ENCODE measurements around the gene GATD1. TPM values are rescaled to one million over a fixed set of nuclear protein-coding genes. Genes with fewer than 3 reads are reported as not detected.

GATD1 gene
- total RNA-seq, 1 experiment from 2014 or later = 83.3 TPM

DNA sequence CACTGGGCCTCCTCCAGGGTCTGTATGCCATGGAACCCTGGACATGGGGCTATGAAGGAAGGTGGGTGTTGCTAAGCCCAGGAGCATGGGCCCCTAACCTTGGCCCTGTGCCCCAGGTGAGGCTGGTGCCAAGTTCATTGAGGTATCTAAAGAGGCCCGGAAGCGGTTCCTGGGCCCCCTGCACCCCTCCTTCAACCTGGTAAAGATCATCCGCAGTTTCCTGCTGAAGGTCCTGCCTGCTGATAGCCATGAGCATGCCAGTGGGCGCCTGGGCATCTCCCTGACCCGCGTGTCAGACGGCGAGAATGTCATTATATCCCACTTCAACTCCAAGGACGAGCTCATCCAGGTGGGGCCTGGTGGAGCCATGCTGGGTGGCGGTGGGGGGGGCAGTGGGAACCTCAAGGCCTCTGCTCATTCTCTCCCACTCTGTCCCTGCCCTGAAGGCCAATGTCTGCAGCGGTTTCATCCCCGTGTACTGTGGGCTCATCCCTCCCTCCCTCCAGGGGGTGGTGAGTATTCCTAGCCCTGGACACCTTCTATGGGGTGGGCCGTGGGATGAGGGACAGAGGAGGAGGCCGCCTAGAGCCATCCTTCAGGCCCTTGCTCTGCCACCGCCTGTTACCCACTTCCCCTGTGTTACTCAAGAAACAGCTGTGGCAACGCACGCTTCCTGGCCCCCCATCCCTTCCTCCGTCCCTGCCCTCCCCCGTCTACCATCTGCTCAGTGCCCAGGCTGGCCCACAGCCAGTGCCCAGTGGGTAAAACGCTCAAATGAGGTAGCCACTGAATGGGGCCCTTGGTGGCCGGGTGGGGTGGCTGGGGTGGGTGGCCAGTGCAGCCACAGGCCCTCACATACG is 44.5 kb upstream of the GATD1 start:
- no TSS peak for BruUV-seq (replicated peaks)
- no peak for DNase-seq
- CTCF ChIA-PET = interaction anchor here (0.8 kb wide), 1 partner anchor 27 kb away, joined by 3 read pairs; no protein-coding TSS in a partner anchor
- TF ChIP-seq, protein P1, sequence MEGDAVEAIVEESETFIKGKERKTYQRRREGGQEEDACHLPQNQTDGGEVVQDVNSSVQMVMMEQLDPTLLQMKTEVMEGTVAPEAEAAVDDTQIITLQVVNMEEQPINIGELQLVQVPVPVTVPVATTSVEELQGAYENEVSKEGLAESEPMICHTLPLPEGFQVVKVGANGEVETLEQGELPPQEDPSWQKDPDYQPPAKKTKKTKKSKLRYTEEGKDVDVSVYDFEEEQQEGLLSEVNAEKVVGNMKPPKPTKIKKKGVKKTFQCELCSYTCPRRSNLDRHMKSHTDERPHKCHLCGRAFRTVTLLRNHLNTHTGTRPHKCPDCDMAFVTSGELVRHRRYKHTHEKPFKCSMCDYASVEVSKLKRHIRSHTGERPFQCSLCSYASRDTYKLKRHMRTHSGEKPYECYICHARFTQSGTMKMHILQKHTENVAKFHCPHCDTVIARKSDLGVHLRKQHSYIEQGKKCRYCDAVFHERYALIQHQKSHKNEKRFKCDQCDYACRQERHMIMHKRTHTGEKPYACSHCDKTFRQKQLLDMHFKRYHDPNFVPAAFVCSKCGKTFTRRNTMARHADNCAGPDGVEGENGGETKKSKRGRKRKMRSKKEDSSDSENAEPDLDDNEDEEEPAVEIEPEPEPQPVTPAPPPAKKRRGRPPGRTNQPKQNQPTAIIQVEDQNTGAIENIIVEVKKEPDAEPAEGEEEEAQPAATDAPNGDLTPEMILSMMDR (IDR thresholded peaks at IDR 0.05; ENCODE audit: unreplicated experiment) = no peak
- intact Hi-C loops (cut with micrococcal nuclease; ENCODE audit: unreplicated experiment) = no loop called here
- Mint-ChIP-seq H3K4me3 (ENCODE audit: low read depth, unreplicated experiment) (peak overlapping the region; percentile 77), H3K4me1 (ENCODE audit: low read depth, unreplicated experiment) (peaks cover 20% of the 10 kb centered on the region), H3K27ac (ENCODE audit: unreplicated experiment) (peak overlapping the region; percentile 88), H3K9me3 (ENCODE audit: low read depth, unreplicated experiment) (no peaks in the 10 kb centered on the region), H3K27me3 (ENCODE audit: unreplicated experiment) (no peaks in the 10 kb centered on the region), H3K36me3 (ENCODE audit: insufficient read depth, unreplicated experiment) (peaks cover 79% of the 10 kb centered on the region)

DNA sequence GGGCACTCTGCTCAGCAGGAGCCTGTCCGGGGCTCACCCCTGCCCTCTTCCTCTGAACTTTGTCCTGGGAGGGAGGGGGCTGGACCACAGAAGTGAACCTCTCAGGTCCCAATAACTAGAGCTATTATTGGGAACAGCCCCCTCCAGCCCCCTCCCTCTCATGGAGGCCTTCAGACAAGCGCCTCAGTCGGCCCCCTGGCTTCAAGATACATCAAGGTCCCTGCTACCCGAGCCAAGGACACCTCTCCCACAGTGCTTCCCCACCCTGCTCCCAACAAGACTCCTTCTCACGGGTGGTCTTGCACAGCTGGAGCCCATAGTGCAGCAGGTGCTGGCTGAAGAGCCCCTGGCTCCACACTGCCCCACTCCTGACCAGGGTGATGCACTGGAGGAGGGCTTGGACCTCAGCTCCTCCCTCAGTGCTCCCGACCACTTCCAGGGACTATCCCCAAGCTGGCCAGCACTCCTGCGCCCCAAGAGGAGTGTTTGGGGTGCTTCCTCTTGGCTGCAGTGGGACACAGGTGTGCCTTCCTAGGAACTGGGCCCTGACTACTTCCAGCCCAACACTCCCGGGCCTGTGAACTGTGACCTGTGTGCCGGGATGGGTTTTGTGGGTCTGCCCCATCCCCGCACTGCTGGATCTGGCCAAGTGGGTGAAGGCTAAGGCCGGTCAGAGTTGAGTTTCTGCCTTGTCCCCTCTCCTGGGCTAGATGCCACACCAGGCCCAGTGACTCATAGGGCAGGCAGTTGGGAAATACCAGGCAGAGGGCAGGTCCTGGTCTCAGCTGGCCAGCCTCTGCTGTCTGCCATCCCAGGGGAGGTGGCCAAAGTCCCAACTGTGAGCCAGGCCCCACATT is 43.6 kb upstream of the GATD1 start:
- no TSS peak for BruUV-seq (replicated peaks)
- Mint-ChIP-seq H3K27ac (ENCODE audit: unreplicated experiment) (peak overlapping the region; percentile 88), H3K4me1 (ENCODE audit: low read depth, unreplicated experiment) (peaks cover 20% of the 10 kb centered on the region), H3K36me3 (ENCODE audit: insufficient read depth, unreplicated experiment) (peaks cover 78% of the 10 kb centered on the region), H3K4me3 (ENCODE audit: low read depth, unreplicated experiment) (peak overlapping the region; percentile 77), H3K27me3 (ENCODE audit: unreplicated experiment) (no peaks in the 10 kb centered on the region), H3K9me3 (ENCODE audit: low read depth, unreplicated experiment) (no peaks in the 10 kb centered on the region)
- DNase-seq = peak; percentile 87
- CTCF ChIA-PET = interaction anchor here (1.6 kb wide), 1 partner anchor 14 kb away, joined by 9 read pairs; no protein-coding TSS in a partner anchor
- TF ChIP-seq, protein P1 (IDR thresholded peaks at IDR 0.05; ENCODE audit: unreplicated experiment) = no peak
- intact Hi-C loops (cut with micrococcal nuclease; ENCODE audit: unreplicated experiment) = no loop called here

DNA sequence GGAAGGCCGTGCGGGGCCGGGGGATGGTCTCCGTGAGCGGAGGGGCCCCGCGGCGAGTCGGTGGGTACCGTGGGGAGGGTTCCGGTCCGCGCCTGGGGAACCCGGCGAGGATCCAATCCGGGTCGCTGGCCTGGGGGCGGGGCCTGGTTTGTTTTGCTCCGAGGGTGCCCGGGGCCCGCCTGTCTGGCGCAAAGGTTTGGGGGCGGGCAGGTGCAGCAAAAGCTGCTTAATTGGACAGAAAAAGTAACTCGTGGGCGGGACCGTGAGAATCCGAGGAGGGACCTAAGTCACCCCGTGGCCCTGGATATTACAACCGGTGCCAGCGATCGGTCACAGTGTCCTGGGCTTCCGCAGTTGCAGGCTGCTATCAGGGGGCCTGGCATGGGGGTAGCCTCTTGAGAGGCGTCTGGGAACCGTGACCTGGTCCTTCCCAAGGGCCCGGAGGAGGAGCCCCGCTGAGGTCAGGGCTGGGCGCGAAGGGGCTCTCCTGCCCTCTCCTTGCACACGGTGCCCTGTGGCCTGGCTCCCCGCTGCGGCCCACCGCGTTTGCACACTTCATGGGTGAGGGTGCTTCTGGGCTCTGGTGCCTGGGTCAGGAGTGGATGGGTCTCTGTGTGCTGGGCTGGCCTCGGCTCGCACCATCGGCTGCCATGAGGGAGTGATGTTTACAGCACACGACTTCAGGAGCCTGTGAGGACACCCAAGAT is 42.8 kb upstream of the GATD1 start:
- Mint-ChIP-seq H3K9me3 (ENCODE audit: low read depth, unreplicated experiment) (no peaks in the 10 kb centered on the region), H3K36me3 (ENCODE audit: insufficient read depth, unreplicated experiment) (peaks cover 76% of the 10 kb centered on the region), H3K27ac (ENCODE audit: unreplicated experiment) (peak overlapping the region; percentile 88), H3K4me1 (ENCODE audit: low read depth, unreplicated experiment) (peaks cover 14% of the 10 kb centered on the region), H3K4me3 (ENCODE audit: low read depth, unreplicated experiment) (peak overlapping the region; percentile 77), H3K27me3 (ENCODE audit: unreplicated experiment) (no peaks in the 10 kb centered on the region)
- peak; percentile 93 for DNase-seq
- BruUV-seq (replicated peaks) = TSS peak; percentile 47
- intact Hi-C loops (cut with micrococcal nuclease; ENCODE audit: unreplicated experiment) = no loop called here
- CTCF ChIA-PET = interaction anchor here (0.7 to 1.7 kb wide), 6 partner anchors 9 to 24 kb away, joined by 3 to 9 read pairs (median 5); partner anchors contain the start of genes RPLP2 and TSPAN4
- TF ChIP-seq, protein P1 (IDR thresholded peaks at IDR 0.05; ENCODE audit: unreplicated experiment) = no peak

Measured in Calu3 (cell line).